Measurements from ENCODE around the gene GUCY2C.

The GUCY2C gene

DNA sequence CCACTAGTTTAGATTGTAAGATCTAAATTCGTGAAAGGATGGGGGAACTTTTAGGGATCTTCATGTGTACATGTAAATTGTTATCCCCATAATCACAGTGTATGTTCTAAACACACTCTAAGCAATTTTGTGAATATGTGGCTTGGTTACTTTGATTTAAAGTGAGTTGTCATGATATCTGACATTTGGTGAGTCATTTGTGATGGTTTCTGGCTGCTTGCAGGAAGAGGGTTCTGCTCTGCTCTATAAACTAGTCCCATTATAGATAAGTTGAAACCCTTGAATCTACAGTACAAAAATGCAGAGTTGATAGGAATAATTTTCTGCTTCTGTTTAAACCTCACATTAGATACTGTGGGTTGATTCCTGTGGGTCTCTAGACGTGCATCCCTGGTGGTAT lies 14.8 kb downstream of the GUCY2C start:
- no peak for DNase-seq (ENCODE audit: low read depth)

- DNase-seq (ENCODE audit: low read depth) = no peak
Observed at GRCh38 chr12:14681190-14681589, 15.2 kb downstream of the GUCY2C start.

DNA sequence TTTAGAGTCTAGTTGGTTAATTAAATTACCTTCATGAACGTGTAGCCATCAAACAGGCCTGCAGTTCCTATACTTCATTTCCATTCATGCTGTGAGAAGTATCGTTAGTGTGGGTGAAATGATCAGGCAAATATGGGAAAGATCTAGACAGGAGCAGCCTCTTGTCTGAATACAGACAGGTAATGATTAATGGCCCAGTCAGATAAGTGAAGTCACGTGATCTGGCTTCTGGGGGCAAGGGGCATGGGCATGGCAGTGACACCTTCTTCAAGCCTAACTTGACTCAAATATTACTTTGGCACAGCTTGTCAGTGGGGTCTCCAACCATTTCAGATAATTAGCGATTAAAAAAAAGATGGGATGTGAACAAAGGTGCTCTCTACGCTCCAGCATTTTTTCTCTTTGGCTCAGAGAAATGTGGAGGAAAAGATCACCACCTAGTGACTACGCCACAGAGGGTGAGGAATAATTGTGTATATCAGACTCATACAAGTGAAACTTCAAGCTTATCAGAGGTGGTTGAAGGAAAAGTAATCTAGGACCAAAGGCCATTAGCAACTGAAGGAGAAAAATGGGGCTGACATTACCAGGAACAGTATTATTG lies 17.8 kb downstream of the GUCY2C start:
- no peak for DNase-seq (ENCODE audit: low read depth)

- DNase-seq (ENCODE audit: low read depth) = no peak
Observed at GRCh38 chr12:14668591-14668990, 27.8 kb downstream of the GUCY2C start.

DNA sequence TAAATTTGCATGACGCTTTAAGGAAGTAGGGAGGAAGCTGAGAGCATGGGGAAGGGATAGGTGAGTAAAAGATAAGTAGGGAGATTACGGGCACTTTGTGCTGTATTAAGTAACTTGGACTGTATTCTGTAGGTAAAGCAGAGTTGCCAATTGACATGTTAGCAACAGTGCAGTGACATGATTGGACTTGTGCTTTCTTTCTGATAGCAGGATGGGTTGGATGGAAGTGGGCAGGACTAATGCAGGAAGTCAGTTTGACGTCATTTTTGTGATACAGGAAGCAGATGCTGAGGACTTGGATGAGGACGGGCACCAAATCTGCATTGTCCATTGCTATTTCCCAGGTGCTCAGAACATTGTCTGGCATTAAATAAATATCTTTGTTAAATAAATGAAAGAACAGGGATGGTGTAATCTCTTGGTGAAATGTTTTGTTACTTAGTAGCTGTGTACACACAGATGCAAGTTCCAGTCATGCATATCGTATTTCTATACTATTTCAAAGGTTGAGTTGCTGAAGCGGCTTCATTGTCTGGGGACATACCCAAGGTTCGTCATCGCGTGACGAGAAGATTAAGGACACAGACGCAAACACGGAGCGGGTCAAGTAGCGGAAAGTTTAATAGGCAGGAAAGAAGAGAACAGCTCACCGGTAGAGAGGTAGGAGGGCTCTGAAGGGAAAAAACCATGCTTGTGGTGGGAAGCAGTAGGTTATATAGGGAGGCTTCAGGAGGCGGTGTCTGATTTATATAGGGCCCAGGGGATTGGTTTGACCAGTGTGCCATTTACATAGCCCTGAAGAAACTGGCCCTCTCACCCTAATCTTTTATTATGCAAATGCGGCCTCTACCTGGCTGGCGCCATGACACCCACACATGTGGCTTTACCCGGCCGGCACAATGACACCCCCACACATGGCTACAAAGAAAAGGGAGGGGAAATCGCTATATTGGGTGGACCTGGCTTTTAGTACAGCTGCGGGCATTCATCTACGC lies 30.7 kb downstream of the GUCY2C start:
- DNase-seq (ENCODE audit: low read depth) = no peak

DNA sequence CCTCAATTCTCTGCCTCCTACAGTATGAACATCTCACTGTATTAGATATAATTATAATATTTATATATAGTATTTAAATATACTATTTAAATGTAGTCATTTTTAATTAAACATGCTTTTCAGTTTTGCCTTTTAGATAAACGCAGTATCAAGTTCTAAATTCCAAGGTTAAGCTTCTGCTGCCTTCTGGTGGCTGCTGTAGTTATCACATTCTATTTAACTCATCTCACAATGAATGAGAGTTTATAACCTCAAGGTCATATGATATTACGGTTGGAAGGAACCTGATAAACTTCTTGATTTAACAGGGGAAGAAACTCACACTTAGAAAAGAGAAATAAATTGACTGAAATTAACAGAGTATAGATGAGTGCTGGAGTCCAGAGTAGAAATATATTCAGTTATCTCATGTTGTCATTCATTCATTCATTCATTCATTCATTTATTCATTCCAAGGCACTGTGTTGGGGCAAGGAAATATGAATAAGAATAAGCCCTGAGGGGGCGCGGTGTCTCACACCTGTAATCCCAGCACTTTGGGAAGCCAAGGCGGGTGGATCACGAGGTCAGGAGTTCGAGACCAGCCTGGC lies 31.9 kb downstream of the GUCY2C start:
- no peak for DNase-seq (ENCODE audit: low read depth)

DNA sequence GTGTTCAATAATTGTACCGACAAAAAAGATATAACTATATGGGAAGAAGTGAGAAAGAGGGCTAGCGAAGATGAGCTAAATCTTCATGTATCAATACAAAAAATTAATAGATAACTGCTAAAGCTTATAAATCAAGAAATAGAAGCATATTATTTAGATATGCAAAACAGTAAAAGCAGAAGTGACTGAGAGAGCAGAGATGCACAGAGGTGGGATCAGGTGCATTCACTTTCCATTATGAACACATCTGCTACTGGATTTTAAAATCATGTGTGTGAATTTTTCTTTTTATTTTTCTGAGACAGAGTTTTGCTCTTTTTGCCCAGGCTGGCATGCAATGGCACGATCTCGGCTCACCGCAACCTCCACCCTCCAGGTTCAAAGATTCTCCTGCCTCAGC lies 33.4 kb downstream of the GUCY2C start:
- no peak for DNase-seq (ENCODE audit: low read depth)

DNA sequence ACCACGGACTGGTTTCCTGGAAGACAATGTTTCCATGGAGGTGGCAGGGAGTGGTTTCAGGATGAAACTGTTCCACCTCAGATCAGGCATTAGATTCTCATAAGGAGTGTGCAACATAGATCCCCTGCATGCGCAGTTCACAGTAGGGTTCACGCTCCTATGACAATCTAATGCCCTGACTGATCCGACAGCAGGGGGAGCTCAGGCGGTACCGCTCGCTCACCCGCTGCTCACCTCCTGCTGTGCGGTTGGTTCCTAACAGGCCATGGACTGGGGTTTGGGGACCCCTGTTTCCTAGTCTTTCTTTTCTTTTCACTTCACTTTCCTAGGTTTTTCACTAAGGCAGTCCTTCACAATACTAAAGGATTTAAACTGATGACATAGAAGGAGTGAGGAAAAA lies 39.6 kb downstream of the GUCY2C start:
- no peak for DNase-seq (ENCODE audit: low read depth)

DNA sequence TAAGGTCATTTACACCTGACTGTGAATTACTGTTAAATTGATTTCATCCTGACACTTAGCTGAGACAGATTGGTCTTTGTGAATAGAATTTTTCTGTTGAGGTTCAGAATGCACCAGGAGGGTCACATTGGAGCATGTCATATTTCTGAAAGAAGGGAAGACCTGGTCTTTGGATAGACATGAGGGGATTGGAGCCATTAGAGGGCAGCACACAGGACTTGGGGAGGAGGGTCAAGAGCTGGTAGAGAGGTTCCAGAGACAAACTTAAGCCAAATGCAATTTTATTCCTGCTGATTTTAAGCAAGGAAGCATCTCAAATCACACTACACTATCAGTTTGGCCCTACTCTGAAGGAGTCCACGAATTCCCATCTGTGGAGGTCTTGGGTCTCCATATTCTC lies 41.1 kb downstream of the GUCY2C start:
- DNase-seq (ENCODE audit: low read depth) = no peak

DNA sequence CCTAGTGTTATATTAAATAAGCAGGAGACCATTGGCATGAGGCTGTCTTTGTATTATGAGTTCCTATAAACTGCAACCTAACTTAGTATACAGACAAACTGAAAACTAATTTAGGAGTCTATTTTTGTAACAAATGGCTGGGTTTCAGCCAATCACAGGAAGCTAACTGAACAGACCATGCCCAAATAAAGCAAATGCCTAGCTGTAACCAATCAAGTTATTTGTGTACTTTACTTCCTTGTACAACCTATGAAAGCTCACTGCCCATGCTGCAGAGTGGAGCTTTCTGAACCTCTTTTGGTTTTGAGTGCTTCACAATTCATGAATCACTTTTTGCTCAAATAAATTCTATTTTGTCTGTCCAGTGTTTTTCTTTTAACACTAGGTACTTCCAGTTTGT lies 41.6 kb downstream of the GUCY2C start:
- DNase-seq (ENCODE audit: low read depth) = no peak

GRCh38 chr12:14654416-14654815 lies 42.0 kb downstream of the GUCY2C start:
- no peak for DNase-seq (ENCODE audit: low read depth)

GRCh38 chr12:14652483-14652882 lies 43.9 kb downstream of the GUCY2C start:
- no peak for DNase-seq (ENCODE audit: low read depth)

- DNase-seq (ENCODE audit: low read depth) = no peak
Observed at GRCh38 chr12:14651371-14651770, 45.0 kb downstream of the GUCY2C start.

DNA sequence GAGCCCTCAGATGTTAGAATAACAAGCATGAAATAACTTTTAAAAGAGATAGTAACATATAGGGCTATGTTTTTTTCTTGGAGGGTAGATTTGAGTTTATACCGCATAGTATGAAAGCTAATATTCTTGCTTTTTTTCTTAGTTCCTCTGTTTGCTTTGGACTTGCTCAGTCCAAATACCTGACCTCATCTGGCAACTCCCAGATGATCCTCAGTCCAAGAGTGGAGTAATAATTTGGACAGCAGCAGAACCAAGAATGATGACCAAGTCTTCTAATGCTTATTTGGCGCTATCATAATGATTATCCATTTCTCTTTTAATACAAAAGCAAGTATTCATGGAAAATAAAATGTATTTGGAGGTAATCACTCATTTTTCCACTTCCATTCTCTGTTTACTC lies 45.6 kb downstream of the GUCY2C start:
- DNase-seq (ENCODE audit: low read depth) = no peak

- DNase-seq (ENCODE audit: low read depth) = no peak
Observed at GRCh38 chr12:14647028-14647750, 49.2 kb downstream of the GUCY2C start.

DNA sequence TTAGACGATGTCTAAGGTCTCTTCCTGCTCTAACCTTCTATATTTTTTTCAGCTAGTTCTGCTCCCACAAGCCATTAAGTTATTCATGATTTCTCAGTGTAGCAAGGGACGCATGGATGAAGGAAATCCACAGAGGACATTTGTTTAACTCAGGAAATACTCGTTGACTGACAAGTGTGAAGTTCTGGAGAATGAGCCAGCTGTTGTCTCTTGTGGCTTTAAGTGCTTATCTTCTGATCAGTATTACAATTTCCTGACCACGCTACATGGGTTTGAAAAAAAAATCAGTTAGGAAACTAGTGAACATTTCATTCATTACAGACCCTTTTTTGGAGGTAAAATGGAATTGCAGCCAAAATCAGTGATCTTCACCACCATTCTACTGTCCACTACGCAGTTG lies 53.1 kb downstream of the GUCY2C start:
- DNase-seq (ENCODE audit: low read depth) = no peak

DNA sequence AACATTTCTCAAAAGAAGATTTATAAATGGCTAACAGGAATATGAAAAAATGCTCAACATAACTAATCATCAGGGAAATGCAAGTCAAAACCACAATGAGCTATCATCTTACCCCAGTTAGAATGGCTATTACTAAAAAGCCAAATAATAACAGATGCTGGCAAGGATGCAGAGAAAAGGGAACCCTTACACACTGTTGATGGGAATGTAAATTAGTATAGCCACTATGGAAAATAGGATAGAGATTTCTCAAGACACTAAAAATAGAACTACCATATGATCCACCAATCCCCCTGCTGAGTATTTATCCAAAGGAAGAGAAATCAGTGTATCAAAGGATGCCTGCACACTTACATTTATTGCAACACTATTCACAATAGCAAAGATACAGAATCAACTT lies 58.3 kb downstream of the GUCY2C start:
- no peak for DNase-seq (ENCODE audit: low read depth)

DNA sequence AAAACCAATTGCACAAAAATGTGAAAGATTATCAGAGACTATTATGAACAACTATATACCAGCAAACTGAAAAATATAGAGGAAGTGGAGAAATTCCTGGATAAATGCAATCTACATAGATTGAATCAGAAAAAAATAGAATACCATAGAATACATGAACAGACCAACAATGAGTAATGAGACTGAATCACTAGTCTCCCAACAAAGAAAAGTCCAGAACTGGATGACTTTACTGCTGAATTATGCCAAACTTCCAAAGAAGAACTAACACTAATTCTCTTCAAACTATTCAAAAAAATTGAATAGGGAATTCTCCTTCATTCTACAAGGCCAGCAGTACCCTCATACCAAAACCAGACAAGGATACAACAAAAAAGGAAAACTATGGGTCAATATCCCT lies 60.6 kb downstream of the GUCY2C start:
- DNase-seq (ENCODE audit: low read depth) = no peak

GRCh38 chr12:14630793-14631192 lies 65.6 kb downstream of the GUCY2C start:
- no peak for DNase-seq (ENCODE audit: low read depth)

GRCh38 chr12:14629832-14630710 lies 66.3 kb downstream of the GUCY2C start:
- peak; percentile 26 for DNase-seq (ENCODE audit: low read depth)

- DNase-seq (ENCODE audit: low read depth) = no peak
Observed at GRCh38 chr12:14628771-14629170, 67.6 kb downstream of the GUCY2C start.
